Left lung (tissue), 10 donors: Measurements from ENCODE around the gene RNF223. TPM values are rescaled to one million over a fixed set of nuclear protein-coding genes. Genes with fewer than 3 reads are reported as not detected.

Experiments used
- ATAC-seq: fragments of 200-7000 bp; cut with Tn5 transposase; one replicate; pipeline ENCODE4 v1.9.1; 2020; ENCODE audit warnings: moderate library complexity
- DNase-seq, 4 donors: peaks; one replicate each; pipeline ENCODE4 v3.0.0-alpha.2; 2013 to 2020
- H3K27ac ChIP-seq, 2 donors: fragments of 200-600 bp; sonication (generic) in 1 of 2; one replicate each; pipeline versions ENCODE4 v1.5.0 to v1.8.0; 2020 to 2021
- H3K27me3 ChIP-seq, 2 donors: fragments of 200-600 bp; sonication (generic) in 1 of 2; one replicate each; pipeline versions ENCODE4 v1.5.0 to v1.8.0; 2020 to 2021
- H3K36me3 ChIP-seq, 2 donors: fragments of 200-600 bp; sonication (generic) in 1 of 2; one replicate each; pipeline versions ENCODE4 v1.5.0 to v1.8.0; 2020 to 2021
- H3K4me1 ChIP-seq, 2 donors: fragments of 200-600 bp; one replicate each; pipeline ENCODE4 v1.8.0; 2021
- H3K4me3 ChIP-seq, 2 donors: fragments of 200-600 bp; sonication (generic) in 1 of 2; one replicate each; pipeline versions ENCODE4 v1.5.0 to v1.8.0; 2020 to 2021; ENCODE audit warnings: mild to moderate bottlenecking in 1 of 2
- H3K9me3 ChIP-seq, 2 donors: fragments of 200-600 bp; sonication (generic) in 1 of 2; one replicate each; pipeline versions ENCODE4 v1.5.0 to v1.8.0; 2020 to 2021
- intact Hi-C, 2 donors: fragments of 100-400 bp; cut with DNase I; formaldehyde crosslinking; loops; one replicate each; pipeline versions ENCODE4 v1.11.2 to v1.14.2; 2022
- polyA plus RNA-seq, 6 donors: library from polyadenylated mRNA; unstranded; fragments of 120-200 nt; gene quantifications; one replicate each; pipeline ENCODE4 v1.2.1, GENCODE V29; 2013; ENCODE audit not compliant: insufficient read length in 6 of 6
- total RNA-seq, 2 donors: library from RNA; stranded (reverse); fragmentation: NEBNext Ultra II Directional; extraction: Animal tissue kit (Norgen Biotek cat#: 25700); gene quantifications; one replicate each; pipeline ENCODE4 v1.2.1, GENCODE V29; 2021
- TF ChIP-seq, protein P1 (sequence below), 2 donors: fragments of 200-600 bp; sonication (generic) in 1 of 2; IDR thresholded peaks; one replicate each; pipeline versions ENCODE4 v1.5.0 to v1.8.0; 2021; ENCODE audit warnings: antibody characterized with exemption in 2 of 2
- donor health status: DM: no; HTN: yes; CAD: no.
- donor health status: DM: no; HTN: no; CAD: no.

Gene RNF223
- total and polyA plus RNA-seq, 8 donors = 0.13 to 1.7 (median 0.18) TPM

DNA sequence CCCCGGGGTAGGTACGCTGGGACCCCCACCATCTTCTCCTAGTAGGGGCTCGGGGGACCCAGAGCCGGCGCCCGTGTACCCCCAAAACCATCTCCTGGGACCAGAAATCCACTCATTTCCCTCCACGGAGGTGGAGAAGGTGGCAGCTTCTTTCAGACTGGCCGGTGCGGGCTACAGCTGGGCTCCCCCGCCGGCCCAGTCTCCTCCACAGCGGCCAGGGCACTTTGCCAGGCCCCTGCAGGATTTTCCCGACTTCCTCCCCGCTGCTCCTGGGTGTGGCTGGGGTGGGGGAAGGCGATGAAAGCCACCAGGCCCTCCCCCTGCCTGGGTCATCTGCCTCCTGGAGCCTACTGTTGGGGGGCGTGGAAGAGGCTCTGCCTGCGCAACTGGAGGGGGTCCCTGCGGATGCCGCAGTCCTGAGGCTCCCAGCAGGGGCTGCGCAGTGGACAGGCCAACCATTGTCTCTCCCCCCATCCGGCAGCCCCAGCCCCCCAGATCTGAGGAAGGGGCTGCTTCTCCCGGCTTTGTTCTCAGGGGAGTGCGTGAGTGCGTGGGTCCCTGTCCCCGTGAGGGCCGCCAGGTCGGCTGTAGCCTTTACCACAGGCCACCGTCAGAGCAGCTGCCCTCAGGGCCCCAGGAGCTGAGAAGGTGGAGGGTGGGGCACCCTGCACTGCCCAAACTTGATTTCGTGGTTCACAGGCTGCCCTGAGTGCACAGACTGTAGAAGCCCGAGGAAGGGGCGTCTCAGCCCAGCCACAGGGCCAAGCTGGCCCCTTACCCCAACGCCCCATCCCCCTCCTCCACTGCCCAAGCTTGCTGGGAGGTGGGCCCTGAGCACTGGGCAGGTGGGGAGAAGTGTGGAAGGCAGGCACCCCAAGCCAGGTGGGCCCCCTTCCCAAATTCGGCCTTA, 52.8 kb downstream of the RNF223 start:
- ATAC-seq (peak; percentile 47), DNase-seq (peak; percentile 56 to 91 (median 84))
- Histone ChIP-seq H3K4me3 (peak overlapping the region; percentile 51 to 75), H3K36me3 (no peaks in the 10 kb centered on the region), H3K4me1 (peaks cover 13 to 50% of the 10 kb centered on the region in 2 donors), H3K9me3 (no peaks in the 10 kb centered on the region), H3K27ac (peak overlapping the region in 1 of 2 donors; percentile 19), H3K27me3 (peaks cover 0 to 37% of the 10 kb centered on the region in 2 donors)
- TF ChIP-seq, protein P1, sequence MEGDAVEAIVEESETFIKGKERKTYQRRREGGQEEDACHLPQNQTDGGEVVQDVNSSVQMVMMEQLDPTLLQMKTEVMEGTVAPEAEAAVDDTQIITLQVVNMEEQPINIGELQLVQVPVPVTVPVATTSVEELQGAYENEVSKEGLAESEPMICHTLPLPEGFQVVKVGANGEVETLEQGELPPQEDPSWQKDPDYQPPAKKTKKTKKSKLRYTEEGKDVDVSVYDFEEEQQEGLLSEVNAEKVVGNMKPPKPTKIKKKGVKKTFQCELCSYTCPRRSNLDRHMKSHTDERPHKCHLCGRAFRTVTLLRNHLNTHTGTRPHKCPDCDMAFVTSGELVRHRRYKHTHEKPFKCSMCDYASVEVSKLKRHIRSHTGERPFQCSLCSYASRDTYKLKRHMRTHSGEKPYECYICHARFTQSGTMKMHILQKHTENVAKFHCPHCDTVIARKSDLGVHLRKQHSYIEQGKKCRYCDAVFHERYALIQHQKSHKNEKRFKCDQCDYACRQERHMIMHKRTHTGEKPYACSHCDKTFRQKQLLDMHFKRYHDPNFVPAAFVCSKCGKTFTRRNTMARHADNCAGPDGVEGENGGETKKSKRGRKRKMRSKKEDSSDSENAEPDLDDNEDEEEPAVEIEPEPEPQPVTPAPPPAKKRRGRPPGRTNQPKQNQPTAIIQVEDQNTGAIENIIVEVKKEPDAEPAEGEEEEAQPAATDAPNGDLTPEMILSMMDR (IDR thresholded peaks at IDR 0.05) = no peak
- intact Hi-C loops = no loop called here

Other genes with a start within 250 kb of the RNF223 start
- 10 to 100 TPM in 1 of 2 donors, 1 to 10 TPM in 1; 7.1 to 49.7 TPM for gene SAMD11, start 150.4 kb downstream of the RNF223 start, total RNA-seq
- gene SAMD11, start 150.4 kb downstream of the RNF223 start, polyA plus RNA-seq = 10 to 100 TPM; 24.6 to 61.5 (median 28.0) TPM
- 10 to 100 TPM; 44.9 to 76.8 TPM for gene NOC2L, start 115.0 kb downstream of the RNF223 start, total RNA-seq
- 10 to 100 TPM; 49.3 to 63.0 (median 55.2) TPM for gene NOC2L, start 115.0 kb downstream of the RNF223 start, polyA plus RNA-seq
- gene KLHL17, start 113.7 kb downstream of the RNF223 start, total RNA-seq = 10 to 100 TPM; 11.8 to 17.9 TPM
- gene KLHL17, start 113.7 kb downstream of the RNF223 start, polyA plus RNA-seq = 10 to 100 TPM in 4 of 6 donors, 1 to 10 TPM in 2; 8.3 to 16.8 (median 11.2) TPM
- 1 to 10 TPM; 3.8 to 5.1 TPM for gene PLEKHN1, start 107.8 kb downstream of the RNF223 start, total RNA-seq
- 1 to 10 TPM in 1 of 6 donors, under 1 TPM in 5; 0.11 to 1.1 (median 0.49) TPM for gene PLEKHN1, start 107.8 kb downstream of the RNF223 start, polyA plus RNA-seq
- gene PERM1, start 92.2 kb downstream of the RNF223 start, total RNA-seq = not detected
- gene PERM1, start 92.2 kb downstream of the RNF223 start, polyA plus RNA-seq = under 1 TPM in 4 of 6 donors, not detected in 2; 0.27 to 0.45 (median 0.36) TPM
- 10 to 100 TPM; 25.6 to 37.5 TPM for gene HES4, start 74.2 kb downstream of the RNF223 start, total RNA-seq
- gene HES4, start 74.2 kb downstream of the RNF223 start, polyA plus RNA-seq = 10 to 100 TPM in 2 of 6 donors, 1 to 10 TPM in 4; 4.4 to 11.7 (median 8.7) TPM
- 10 to 100 TPM; 75.4 to 90.0 TPM for gene ISG15, start 60.8 kb downstream of the RNF223 start, total RNA-seq
- gene ISG15, start 60.8 kb downstream of the RNF223 start, polyA plus RNA-seq = 10 to 100 TPM in 5 of 6 donors, 1 to 10 TPM in 1; 8.3 to 18.5 (median 13.4) TPM
- gene AGRN, start 54.2 kb downstream of the RNF223 start, total RNA-seq = 100 to 1,000 TPM in 1 of 2 donors, 10 to 100 TPM in 1; 96.8 to 208 TPM
- gene AGRN, start 54.2 kb downstream of the RNF223 start, polyA plus RNA-seq = 100 to 1,000 TPM; 125 to 194 (median 149) TPM
- 10 to 100 TPM in 1 of 2 donors, 1 to 10 TPM in 1; 8.0 to 14.0 TPM for gene C1orf159, start 41.8 kb upstream of the RNF223 start, total RNA-seq
- 10 to 100 TPM in 3 of 6 donors, 1 to 10 TPM in 3; 7.7 to 16.0 (median 10.1) TPM for gene C1orf159, start 41.8 kb upstream of the RNF223 start, polyA plus RNA-seq
- gene TTLL10, start 99.6 kb upstream of the RNF223 start, total RNA-seq = 1 to 10 TPM in 1 of 2 donors, under 1 TPM in 1; 0.17 to 4.6 TPM
- gene TTLL10, start 99.6 kb upstream of the RNF223 start, polyA plus RNA-seq = 1 to 10 TPM in 5 of 6 donors, under 1 TPM in 1; 0.63 to 3.0 (median 1.7) TPM
- gene TNFRSF18, start 132.3 kb upstream of the RNF223 start, total RNA-seq = 1 to 10 TPM; 1.1 to 1.3 TPM
- under 1 TPM; 0.38 to 0.73 (median 0.51) TPM for gene TNFRSF18, start 132.3 kb upstream of the RNF223 start, polyA plus RNA-seq
- gene TNFRSF4, start 139.8 kb upstream of the RNF223 start, total RNA-seq = 1 to 10 TPM; 2.8 to 3.5 TPM
- 1 to 10 TPM; 2.0 to 4.5 (median 2.9) TPM for gene TNFRSF4, start 139.8 kb upstream of the RNF223 start, polyA plus RNA-seq
- 100 to 1,000 TPM; 152 to 166 TPM for gene SDF4, start 157.7 kb upstream of the RNF223 start, total RNA-seq
- 100 to 1,000 TPM in 2 of 6 donors, 10 to 100 TPM in 4; 86.7 to 124 (median 97.5) TPM for gene SDF4, start 157.7 kb upstream of the RNF223 start, polyA plus RNA-seq
- gene B3GALT6, start 157.9 kb upstream of the RNF223 start, total RNA-seq = 10 to 100 TPM; 12.6 to 25.2 TPM
- gene B3GALT6, start 157.9 kb upstream of the RNF223 start, polyA plus RNA-seq = 10 to 100 TPM; 13.2 to 21.4 (median 17.8) TPM
- 1 to 10 TPM; 1.2 to 2.2 TPM for gene C1QTNF12, start 172.4 kb upstream of the RNF223 start, total RNA-seq
- 1 to 10 TPM in 2 of 6 donors, under 1 TPM in 4; 0.52 to 1.4 (median 0.78) TPM for gene C1QTNF12, start 172.4 kb upstream of the RNF223 start, polyA plus RNA-seq
- 10 to 100 TPM; 42.8 to 53.1 TPM for gene UBE2J2, start 199.5 kb upstream of the RNF223 start, total RNA-seq
- 10 to 100 TPM; 45.1 to 68.6 (median 52.1) TPM for gene UBE2J2, start 199.5 kb upstream of the RNF223 start, polyA plus RNA-seq
- gene SCNN1D, start 206.1 kb upstream of the RNF223 start, total RNA-seq = 1 to 10 TPM; 2.1 to 4.3 TPM
- gene SCNN1D, start 206.1 kb upstream of the RNF223 start, polyA plus RNA-seq = 10 to 100 TPM in 3 of 6 donors, 1 to 10 TPM in 3; 5.9 to 13.1 (median 9.4) TPM
- 10 to 100 TPM; 56.4 to 60.2 TPM for gene ACAP3, start 233.6 kb upstream of the RNF223 start, total RNA-seq
- 10 to 100 TPM; 30.8 to 73.6 (median 41.1) TPM for gene ACAP3, start 233.6 kb upstream of the RNF223 start, polyA plus RNA-seq
- gene PUSL1, start 234.3 kb upstream of the RNF223 start, total RNA-seq = 10 to 100 TPM; 17.4 to 18.3 TPM
- 10 to 100 TPM in 1 of 6 donors, 1 to 10 TPM in 5; 4.3 to 10.9 (median 7.8) TPM for gene PUSL1, start 234.3 kb upstream of the RNF223 start, polyA plus RNA-seq